Stimulated activated CD4-positive, alpha-beta T cell treated with anti-CD3 and anti-CD28 coated beads, TNF-alpha, amount 100 ng/mL, for 24 hours (primary cell): ENCODE data around the gene DMXL1.
"Not testable (repeated sequence)": the region's sequence is repeated elsewhere in the genome, so short reads cannot be mapped to it uniquely, and the experiment has no call there.

Source experiments
- DNase-seq, 3 experiments: peaks; one replicate each; pipeline ENCODE4 v3.0.0-alpha.2; 2020; ENCODE audit warnings: low read depth in 3 of 3

DMXL1 gene

DNA sequence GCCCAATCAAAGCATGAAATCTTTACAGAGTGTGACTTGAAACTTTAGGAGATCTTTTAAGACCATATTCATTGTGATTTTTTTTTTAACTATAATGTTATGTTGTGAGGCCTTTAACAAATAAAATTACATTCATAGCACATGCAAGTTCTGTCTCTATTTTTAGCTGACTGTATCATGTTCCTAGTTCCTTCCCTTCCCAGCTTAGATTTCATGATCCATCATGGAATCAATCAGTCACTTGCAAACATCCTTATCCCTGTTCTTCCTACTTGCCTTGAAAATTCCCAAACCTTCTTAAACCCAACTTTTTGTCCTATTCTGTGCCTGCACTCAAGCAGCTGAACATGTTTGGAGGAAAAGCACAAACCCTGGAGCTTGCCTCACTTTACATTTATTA lies 141.8 kb downstream of the DMXL1 start:
- DNase-seq: no peak

DNA sequence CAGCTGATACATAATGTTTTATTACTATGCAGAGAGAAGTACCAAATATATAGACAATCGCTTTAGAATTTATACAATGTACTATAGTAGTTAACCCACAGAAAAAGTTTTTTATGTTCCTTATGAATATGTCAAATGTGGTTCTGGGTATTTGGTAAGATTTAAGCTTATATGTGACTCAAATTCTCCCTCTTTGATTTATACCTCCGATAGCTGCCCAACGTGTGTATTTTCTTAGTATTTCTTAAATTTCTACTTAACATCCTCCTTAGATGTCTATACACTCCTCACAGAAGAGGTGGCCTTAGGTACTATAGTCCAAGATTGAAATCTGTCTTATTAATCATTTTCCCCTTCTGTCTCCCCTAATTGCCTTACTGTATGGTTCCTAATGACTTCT lies 146.3 kb downstream of the DMXL1 start:
- no peak for DNase-seq

DNA sequence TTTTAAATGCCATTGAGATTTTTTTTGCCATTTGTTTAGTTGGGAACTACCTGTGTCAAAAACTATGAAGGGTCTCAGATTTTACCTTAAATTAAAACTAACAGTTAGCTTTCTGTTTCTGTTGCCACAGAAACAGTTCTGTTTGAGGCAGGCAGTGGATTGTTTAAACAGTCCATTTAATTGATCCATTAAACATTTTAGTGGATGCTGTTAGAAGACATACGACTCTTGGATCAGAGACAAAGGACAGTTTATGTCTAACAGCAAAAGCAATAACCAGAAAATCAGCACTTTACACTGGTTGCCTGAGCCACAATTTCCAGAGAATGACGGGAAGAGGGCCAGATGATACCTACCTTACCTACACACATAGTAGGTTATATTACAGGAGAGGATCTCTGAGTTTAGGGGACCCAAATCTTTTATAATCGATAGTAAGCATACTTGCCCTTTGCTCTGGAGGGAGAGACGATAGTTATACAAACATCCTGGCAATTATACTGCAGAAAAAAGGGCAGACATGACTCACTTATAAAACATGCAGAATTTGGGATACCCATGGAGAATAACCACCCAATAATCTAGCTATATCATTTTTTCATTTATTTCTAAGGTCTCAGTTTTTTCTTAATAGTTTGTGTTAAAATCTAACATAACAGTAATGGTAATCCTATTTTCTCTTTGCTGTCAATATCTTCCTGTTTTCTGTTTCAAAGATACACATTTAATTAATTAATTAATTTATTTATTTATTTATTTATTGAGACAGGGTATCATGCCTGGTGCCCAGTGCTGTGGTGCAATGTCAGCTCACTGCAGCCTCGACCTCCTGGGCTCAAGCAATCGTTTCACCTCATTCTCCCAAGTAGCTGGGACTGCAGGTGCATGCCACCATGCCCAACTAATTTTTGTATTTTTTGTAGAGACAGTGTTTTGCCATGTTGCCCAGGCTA lies 148.2 kb downstream of the DMXL1 start:
- DNase-seq: no peak

- no peak for DNase-seq
Measured at GRCh38 chr5:119220576-119221197, 149.8 kb downstream of the DMXL1 start.

GRCh38 chr5:119221330-119221729 lies 150.4 kb downstream of the DMXL1 start:
- no peak for DNase-seq

DNA sequence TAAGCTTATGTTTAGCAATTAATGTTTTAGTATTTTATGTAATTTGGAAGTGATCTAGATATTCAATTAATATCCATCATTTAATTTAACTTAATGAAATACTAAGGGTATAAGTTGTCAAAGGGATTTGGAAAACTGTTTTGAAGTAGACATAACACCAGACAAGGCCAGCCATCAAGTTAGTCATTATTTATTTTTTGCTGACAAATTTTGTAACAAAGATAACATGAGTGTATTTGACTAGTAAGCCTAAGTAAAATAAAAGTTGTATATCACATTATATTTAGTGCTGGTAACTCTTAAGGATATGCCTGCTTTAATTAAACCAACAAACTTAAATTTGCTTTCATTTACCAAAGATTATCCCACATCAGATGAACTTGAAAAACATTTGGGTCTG lies 159.1 kb downstream of the DMXL1 start:
- DNase-seq: no peak

DNA sequence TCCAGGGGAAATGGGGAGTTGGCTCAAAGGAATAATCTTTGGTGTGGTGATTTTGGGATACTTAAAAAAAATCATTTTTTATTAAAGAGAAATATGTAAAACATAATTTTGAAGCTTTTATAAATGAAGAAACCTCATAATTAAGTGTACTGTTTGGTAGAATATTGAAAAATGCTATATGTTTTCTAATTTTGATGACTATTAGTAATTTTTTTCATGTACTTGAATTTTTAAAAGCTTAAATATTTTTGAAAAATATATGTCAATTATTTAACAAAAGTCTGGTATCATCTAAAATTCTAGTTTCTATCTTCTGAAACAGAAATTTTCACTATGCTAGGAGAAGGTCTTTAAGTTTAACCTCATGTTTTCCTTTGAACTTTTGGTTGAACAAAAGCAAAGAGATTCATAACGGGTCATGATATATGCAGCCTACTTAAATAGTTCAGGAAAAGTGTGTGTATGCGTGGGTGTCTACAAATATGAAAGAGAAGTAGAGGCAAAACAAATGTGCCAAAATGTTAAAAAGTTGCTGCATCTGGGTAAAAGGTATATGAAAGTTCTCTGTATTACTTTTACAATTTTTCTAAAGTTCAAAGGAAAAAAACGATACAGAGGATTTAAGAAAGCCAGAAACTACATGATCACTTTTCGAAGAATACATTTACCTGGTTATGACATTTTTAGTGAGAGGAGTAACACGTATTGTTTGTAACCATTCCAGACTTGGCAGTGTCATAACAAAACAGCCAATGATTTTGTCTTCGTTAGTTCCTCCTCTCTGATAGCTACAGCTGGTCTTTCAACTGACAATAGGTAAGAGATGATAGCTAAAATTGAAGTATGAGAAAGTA lies 167.6 kb downstream of the DMXL1 start:
- no peak for DNase-seq

DNA sequence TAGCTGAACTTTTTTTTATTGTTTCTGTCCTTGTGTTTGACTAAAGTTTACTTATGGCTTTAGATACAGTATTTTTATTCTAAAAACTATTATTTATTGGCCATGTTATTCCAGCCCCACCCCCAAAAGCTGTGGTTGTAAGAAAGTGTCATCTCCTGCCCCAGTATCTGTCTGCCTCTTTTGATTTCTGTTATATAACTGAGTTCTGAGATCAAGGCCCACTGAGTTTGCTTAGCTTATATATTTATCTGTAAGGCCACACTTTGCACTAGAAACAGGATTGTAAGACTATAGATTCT lies 168.2 kb downstream of the DMXL1 start:
- DNase-seq: no peak

DNA sequence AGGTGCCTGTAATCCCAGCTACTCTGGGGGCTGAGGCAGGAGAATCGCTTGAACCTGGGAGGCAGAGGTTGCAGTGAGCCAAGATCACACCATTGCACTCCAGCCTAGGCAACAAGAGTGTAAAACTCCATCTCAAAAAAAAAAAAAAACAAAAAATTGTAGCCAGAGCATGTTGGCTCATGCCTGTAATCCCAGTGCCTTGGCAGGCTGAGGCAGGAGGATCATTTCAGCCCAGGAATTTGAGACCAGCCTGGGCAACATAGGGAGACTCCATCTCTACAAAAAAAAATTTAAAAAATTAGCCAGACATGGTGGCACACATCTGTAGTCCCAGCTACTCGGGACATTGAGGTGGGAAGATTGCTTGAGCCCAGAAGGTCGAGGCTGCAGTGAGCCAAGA lies 168.9 kb downstream of the DMXL1 start:
- not testable (repeated sequence) for DNase-seq

GRCh38 chr5:119243888-119244287 lies 173.0 kb downstream of the DMXL1 start:
- DNase-seq: no peak

- DNase-seq: no peak
Measured at GRCh38 chr5:119250946-119251901, 180.3 kb downstream of the DMXL1 start.

DNA sequence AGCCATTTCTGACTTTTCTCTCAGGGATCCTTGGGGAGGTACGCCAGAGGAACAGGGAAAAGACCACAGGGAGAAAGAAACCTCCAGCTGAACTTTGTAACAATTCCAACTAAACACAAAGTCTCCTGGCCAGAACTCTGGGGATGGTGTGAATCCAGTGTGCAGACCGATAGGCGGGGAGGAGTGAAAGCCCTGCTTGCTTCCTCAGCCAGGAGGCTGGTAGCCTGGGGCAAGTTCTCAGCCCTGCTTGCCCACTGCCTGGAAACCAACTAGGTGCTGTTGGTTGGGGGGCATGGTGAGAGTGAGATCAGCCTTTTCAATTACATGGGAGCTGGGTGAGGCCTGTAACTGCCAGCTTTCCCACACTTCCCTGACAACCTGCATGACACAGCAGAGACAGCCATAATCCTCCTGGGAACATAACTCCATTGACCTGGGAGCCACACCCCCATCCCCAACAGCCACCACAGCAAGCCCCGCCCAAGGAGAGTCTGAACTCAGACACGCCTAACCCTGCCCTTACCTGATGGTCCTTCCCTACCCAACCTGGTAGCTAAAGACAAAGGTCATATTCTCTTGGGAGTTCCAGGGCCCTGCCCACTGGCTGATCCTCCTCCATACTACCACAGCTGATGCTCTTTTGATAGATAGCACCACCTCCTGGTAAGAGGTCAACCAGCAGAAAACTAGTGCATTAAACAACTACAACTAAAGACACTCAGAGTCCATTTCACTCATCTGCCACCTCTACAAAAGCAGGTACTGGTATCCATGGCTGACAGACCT lies 184.9 kb downstream of the DMXL1 start:
- no peak for DNase-seq

DNA sequence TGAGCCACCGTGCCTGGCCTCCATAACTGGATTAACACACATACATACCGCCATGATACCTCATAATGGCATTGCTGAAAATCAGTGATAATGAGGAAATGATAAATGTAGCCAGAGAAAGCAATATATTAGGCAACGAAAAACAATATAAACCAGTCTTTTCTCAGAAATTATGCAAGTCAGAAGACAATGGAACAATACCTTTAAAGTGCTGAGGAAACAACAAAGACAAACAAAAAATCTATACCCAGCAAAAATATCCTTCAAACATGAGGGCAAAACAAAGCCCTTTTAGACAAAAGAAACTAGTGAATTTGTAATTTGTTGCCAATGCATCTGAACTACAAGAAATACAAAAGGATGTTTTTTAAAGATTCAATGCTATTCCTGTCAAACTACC lies 186.7 kb downstream of the DMXL1 start:
- DNase-seq: no peak

DNA sequence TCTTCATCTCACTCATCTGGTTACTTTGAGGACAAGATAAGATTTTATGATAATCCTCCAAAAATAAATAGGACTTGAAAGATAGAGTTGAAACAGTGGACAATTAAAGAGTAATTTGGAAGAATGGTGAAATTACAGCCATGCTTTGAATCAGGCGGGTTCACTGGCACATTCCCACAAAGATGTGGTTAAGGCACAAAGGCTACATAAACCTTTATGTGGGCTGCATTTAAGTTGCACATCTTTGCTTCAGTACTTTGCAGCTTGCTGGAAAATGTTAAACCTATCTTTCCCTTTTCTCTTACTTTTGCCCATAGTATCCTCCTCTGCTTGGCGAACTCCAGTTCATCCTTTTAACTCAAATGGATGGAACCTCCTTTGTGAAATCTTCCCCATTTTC lies 192.8 kb downstream of the DMXL1 start:
- DNase-seq: no peak

DNA sequence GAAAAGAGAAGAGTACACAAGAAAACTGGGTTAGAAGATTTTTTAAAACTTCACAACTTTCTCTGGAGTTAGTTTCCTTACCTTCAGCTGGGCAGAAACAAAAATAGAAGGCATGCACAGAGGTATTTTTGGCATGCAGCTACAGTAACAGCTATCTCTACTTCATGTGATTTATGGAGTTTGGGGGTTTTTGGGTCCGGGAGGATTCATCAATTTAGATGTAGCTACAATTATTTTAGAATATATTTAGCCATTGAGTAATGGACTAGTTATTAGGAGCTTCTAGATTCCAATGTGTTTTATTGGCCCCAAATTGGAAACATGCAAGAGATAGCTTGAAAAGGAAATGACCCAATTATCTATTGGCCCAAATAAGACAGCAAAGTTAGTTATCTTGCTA lies 193.3 kb downstream of the DMXL1 start:
- DNase-seq: no peak

DNA sequence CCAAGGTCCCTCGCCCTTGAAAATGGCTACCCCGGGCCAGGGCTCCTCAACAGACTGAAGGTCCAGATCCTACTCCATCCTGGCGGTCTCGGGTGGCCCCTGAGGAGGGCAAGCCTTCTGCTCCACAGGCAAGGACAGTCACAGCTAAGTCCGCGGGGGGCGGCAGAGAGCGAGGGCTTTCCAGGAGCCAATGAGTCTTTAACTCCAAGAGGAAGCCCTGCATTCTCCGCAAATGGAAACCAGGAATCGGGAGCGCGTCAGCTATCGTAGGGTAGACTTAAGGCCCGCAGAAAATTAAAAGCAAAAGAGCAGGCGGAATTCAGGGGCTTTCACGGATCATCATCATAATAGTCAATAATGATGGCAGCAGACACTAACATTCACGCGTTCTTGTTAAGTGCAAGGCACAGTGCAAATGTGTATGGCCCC lies 197.1 kb downstream of the DMXL1 start:
- peak; percentile 44 to 70 (median 66) for DNase-seq

GRCh38 chr5:119268387-119269060 lies 197.6 kb downstream of the DMXL1 start:
- peak; percentile 94 to 98 (median 97) for DNase-seq

- DNase-seq: peak in 1 of 3 experiments; percentile 32
Measured at GRCh38 chr5:119269061-119269944, 198.4 kb downstream of the DMXL1 start.

DNA sequence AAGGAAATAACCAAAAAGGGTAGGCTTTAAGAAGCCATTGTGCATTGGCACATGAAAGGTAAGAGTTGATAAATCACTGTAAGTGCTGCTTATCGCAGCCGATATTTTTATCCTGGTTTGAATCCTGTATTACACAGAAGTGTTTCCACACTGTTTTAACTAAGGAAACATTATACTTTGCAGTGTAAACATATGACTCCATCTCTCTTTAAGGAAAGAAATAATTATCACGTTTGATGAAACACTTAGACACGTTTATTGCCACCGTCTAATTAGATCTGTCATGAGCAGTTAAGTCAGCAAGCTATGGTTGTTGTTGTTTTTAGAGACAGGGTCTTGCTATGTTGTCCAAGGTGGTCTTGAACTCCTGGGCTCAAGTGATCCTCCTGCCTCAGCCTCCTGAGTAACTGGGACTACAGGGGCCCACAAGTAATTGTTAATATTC lies 199.3 kb downstream of the DMXL1 start:
- DNase-seq: no peak
